Mucosa of gallbladder (tissue), 1 donor: Measurements from ENCODE around the gene SLC17A5. TPM values are rescaled to one million over a fixed set of nuclear protein-coding genes. Genes with fewer than 3 reads are reported as not detected.
"Not testable (repeated sequence)": the region's sequence is repeated elsewhere in the genome, so short reads cannot be mapped to it uniquely, and the experiment has no call there.

ENCODE experiments used
- DNase-seq: peaks from one replicate; pipeline ENCODE4 v3.0.0-alpha.2; 2020; ENCODE audit warnings: low spot score
- total RNA-seq: library from RNA; stranded (reverse); gene quantifications from one replicate; pipeline ENCODE4 v1.2.1, GENCODE V29; 2021
- donor health status: DM: no; HTN: no; CAD: no.

The SLC17A5 gene
- total RNA-seq, 1 donor from 2014 or later: 22.1 TPM

DNA sequence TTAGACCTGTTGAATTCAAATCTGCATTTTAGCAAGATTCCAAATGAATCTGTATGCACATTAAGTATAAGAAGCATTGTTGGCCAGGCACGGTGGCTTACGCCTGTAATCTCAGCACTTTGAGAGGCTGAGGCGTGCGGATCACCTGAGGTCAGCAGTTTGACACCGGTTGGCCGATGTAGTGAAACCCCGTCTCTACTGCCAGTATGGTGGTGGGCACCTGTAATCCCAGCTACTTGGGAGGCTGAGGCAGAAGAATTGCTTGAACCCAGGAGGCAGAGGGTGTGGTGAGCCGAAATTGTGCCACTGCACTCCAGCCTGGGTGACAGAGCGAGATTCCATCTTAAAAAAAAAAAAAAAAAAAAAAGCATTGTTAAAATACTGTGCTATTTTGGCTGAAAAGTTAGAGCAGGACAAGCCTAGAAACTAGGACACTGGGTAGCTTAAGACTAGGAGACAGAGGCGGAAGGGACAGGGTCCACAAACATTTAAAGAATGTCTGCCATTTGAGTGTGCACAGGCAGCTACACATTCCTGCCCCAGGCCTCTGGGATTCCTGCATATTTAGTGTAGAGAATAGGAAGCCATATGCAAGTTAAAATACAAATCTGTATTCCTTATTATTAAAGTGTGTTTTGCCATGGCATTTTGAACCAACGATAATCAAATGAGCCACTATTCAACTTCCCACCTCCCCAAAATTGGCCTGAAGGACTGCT, 87.9 kb downstream of the SLC17A5 start:
- DNase-seq: no peak

DNA sequence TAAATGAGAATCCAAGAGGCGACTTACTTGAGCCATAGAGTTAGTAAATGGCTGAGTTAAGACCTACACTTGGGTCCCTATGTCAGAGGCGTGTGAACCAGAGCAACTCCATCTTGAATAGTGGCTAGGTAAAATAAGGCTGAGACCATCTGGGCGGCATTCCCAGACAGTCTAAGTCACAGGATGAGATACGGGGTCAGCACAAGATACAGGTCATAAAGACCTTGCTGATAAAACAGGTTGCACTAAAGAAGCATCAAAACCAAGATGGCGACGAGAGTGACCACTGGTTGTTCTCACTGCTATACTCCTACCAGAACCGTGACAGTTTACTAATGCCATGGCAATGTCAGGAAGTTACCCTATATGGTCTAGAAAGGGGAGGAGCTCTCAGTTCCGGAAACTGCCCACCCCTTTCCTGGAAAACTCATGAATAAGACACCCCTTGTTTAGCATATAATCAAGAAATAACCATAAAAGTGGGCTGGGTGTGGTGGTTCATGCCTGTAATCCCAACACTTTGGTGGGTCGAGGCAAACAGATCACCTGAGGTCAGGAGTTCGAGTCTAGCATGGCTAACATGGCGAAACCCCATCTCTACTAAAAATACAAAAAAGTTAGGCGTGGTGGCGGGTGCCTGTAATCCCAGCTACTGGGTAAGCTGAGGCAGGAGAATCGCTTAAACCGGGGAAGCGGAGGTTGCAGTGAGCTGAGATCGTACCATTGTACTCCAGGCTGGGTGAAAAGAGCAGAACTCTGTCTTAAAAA, 89.0 kb downstream of the SLC17A5 start:
- DNase-seq: no peak

DNA sequence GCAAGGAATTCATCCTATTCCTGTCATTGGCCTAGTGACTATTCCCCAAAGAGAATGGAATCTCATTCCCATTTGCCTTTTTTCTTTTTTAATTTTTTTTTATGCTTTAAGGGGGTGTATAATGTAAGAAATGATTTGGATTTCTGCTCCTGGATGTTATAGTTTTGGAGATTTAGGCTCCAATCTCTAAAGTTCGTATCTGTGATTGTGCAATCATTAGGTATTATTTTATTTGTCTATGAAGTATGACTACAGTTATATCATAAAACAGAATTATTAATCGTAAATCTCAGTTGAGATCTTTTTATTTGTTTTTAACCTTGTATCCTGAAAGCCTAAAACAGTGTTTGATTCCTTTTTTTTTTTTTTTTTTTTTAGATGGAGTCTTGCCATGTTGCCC, 91.2 kb downstream of the SLC17A5 start:
- no peak for DNase-seq

DNA sequence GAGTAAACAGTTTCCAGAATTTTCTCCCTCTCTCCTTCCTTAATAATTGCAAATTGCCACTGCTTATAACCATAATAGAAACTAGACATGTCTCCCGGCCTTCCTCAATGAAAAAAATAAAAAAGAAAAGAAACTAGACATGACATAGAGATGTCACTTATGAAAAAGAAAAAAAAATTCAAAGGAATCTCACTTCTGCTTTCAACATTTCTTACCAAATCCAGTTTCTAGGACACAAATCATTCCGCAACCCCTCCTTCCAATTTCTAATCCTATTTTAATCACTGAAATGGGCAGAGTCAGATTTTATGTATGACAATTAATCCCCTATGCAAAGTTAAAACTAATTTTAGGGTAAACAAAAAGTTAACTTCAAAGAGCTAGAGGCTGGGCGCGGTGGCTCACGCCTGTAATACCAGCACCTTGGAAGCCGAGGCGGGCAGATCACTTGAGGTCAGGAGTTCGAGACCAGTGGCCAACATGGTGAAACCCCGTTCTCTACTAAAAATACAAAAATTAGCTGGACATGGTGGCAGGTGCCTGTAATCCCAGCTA, 92.9 kb downstream of the SLC17A5 start:
- no peak for DNase-seq

DNA sequence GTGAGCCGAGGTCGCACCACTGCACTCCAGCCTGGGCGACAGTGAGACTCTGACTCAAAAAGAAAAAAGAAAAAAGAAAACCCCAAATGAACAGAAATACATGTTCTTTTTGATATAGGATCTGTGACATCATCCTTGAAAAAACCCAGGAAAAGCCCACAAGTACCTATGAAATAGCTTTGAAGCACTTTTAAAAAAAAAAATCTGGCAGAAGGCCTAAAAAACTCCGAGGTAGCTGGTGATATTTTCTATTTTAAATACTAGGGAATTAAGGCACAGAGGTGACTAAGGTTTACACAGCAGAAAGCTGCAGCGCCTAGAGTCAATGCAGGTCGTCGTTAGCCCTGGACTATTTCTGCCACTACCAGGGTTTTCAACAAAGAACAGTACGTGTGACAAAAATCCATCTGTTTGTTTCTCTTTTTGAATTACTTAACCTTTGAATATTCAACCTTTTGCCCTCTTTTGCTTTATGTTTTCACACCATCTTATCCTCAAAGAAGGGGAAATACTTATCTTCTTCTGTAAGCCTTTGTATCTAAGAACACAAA, 93.5 kb downstream of the SLC17A5 start:
- DNase-seq: no peak

DNA sequence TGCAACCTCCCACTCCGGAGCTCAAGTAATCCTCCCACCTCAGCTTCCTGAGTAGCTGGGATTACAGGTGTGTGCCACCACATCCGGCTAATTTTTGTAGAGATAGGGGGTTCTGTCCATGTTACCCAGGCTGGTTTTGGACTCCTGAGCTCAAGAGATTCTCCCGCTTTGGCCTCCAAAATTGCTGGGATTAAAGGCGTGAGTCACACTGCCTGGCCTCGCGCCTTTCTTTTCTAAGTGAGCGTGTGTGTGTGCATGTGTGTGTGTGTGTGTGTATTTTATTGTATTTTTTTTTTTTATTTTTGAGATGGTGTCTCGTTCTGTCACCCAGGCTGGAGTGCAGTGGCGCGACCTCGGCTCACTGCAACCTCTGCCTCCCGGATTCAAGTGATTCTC, 94.4 kb downstream of the SLC17A5 start:
- not testable (repeated sequence) for DNase-seq

DNA sequence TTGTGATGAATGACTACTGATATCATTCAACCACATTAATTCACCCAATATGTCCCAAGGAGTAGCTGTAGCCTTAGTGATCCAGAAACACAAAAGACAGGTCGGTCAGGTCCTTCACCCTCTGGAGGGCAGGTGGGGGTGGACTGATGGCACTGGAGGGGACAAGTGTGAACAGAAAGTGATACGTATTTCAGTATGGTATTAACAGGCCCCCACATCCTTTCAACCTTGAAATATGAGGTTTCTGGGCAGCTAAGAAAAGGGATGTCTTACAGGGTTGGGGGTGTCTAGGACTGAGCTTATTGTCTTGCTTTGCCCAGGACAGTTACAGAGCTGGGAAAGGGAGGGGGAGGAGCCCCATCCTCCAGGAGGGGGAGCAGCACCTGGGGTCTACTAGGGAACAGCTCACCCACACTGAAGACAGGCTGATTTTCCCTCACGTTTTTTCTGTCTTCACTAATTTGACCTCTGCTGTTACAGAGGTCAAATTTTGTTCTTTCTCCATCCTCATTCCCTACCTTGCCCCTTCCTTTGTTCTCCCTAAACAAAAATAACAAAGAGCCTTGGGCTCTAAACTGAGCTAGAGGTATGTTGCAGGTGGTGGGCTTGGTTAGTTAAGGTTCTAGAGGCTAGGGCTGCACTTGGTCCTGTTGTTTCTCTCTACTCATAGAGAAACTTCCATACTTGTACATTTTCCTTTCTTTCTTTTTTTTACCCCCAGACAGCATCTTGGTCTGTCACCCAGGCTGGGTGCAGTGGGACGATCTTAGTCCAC, 95.0 kb downstream of the SLC17A5 start:
- no peak for DNase-seq

DNA sequence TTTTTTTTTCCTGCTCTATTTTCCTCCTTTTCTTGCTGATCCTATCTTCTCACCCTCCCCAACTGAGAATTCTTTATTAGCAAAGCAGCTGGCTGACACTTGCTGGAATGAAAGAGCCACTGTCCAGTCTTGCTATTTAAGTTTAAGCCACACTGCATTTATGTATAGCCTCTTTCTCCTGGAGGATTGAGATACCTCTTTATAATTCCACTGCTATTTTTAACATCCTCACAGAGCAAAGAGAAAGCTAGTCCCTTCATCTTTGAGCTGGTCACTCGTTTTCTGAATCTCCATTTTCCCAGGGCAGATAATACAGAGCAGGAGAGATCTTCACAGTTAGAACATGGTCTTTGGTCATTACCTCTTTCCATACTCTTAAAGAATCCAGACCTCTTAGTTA, 97.0 kb downstream of the SLC17A5 start:
- DNase-seq: no peak

DNA sequence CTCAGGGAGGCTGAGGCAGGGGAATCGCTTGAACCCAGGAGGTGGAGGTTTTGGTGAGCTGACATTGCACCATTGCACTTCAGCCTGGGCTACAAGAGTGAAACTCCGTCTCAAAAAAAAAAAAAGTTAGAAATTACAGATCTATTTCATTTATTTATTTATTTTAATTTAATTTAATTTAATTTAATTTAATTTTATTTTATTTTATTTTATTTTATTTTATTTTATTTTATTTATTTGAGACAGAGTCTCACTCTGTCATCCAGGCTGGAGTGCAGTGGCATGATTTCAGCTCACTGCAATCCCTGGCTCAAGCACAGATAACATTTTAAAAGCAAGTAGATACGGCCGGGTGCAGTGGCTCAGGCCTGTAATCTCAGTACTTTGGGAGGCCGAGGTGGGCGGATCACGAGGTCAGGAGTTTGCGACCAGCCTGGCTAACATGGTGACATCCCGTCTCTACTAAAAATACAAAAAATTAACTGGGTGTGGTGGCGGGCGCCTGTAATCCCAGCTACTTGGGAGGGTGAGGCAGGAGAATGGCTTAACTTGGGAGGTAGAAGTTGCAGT, 98.3 kb downstream of the SLC17A5 start:
- not testable (repeated sequence) for DNase-seq

DNA sequence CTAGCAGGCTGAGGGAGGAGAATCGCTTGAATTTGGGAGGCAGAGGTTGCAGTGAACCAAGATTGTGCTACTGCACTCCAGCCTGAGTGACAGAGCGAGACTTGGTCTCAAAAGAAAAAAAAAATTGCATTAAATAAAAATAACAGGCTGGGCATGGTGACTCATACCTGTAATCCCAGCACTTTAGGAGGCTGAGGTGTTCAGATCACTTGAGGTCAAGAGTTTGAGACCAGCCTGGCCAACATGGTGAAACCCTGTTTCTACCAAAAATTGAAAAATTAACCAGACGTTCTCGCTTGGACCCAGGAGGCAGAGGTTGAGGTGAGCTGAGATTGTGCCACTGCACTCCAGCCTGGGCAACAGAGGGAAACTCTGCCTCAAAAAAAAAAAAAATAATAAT, 102.7 kb downstream of the SLC17A5 start:
- not testable (repeated sequence) for DNase-seq

DNA sequence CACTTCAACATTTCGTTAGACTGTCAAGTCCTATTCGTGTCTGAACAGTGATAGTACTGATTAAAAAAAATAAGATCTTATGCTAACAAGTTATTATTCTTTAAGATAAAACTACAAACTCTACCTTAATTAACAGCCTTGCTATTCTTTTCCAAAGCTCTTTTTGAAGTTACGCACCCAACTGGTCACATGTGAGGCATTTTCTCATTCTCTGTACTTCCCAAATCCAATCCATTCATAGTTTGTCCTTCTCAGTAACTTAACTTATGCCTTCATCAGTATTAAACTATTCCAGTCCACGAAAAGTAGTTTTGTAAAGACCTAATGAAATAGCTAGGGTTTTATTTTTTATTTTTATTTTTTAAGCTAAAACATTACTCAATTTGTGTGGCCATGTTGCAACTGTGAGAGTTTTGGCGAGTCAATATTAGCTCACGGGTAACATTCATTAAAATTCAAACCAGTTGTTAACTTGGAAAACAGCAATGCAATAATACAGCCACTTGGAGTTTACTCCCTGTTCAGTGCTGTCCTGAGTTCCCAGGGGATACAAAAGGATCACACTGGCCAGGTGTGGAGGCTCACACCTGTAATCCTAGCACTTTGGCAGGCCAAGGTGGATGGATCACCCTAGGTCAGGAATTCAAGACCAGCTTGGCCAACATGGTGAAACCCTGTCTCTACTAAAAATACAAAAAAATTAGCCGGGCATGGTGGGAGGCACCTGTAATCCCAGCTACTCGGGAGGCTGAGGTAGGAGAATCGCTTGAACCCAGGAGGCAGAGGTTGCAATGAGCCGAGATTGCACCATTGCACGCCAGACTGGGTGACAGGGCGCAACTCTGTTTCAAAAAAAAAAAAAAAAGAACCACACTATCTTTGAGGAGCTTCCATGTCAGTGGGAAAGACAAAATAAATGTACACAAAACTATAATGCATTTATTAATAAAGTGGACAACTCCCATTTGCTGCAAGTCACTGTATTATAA, 105.0 kb downstream of the SLC17A5 start:
- no peak for DNase-seq

DNA sequence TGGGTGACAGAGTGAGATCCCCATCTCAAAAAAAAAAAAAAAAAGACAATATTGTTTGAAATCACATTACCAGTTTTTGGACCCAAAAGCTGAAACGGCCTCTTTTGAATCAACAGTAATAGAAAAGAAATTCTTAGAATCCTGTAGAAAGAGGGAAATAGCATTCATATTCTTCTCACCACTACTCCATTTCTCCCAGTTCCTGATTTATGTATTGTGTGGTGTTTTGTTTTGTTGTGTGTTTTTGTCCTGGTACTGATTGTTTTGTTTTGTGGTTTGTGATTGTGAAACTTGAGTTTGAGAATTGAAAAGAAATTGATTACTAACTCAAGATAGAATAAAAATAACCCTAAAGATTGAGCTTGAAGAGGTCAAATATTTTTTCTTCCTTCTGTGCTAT, 106.8 kb downstream of the SLC17A5 start:
- DNase-seq: no peak

Other genes starting within 250 kb of the SLC17A5 start
- 4.5 TPM for gene CGAS, start 201.7 kb downstream of the SLC17A5 start, total RNA-seq
- 21.8 TPM for gene MTO1, start 192.3 kb downstream of the SLC17A5 start, total RNA-seq
- 8,853 TPM for gene EEF1A1, start 133.0 kb downstream of the SLC17A5 start, total RNA-seq
- 3.9 TPM for gene CD109, start 42.2 kb upstream of the SLC17A5 start, total RNA-seq